GM18519 (cell line): Measurements from ENCODE around the gene THRA.

Experiments used
- ATAC-seq: cut with Tn5 transposase; IDR thresholded peaks from one replicate; pipeline ENCODE4 v1.9.1; 2021; ENCODE audit warnings: mild to moderate bottlenecking, moderate library complexity; ENCODE audit not compliant: unreplicated experiment, low FRiP score

Gene THRA

DNA sequence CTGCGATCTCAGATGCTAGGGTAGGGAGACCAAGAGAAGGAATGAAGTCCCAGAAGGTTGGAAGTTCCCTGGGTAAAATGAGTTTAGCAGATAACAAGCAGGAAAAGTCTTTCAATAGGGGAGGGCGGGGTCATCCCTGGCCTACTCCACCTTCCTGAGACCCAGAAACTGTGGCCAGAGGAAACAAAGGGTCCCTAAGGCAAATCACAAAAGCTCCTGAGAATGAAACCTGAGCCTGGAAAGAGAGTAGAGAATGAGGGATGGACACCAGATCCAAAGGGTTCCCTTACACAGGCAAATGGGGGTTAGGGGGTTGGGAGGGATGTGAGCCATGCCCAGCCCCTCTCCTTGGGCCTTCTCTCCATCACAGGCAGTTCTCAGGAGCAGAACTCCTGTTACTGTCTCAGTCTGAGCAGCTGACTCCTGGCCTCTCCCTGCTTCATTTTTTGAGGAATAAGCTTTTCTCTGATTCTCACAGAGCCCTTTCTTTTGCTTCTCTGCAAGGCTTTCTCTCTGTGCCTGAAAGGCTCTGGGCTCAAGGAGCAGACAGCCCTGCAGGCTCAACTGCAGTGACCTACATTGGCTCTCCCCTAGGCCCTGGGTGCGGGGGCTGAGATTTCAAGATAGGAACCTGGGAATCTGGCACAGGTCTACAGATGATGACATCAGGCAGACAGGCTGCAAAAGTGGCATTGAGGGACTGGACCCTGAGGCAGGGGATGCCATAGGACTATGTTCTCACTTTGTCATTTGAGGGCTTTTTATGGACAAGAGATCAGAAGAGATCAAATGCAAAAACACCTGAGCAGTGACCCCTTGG lies 47.5 kb downstream of the THRA start:
- no peak for ATAC-seq

DNA sequence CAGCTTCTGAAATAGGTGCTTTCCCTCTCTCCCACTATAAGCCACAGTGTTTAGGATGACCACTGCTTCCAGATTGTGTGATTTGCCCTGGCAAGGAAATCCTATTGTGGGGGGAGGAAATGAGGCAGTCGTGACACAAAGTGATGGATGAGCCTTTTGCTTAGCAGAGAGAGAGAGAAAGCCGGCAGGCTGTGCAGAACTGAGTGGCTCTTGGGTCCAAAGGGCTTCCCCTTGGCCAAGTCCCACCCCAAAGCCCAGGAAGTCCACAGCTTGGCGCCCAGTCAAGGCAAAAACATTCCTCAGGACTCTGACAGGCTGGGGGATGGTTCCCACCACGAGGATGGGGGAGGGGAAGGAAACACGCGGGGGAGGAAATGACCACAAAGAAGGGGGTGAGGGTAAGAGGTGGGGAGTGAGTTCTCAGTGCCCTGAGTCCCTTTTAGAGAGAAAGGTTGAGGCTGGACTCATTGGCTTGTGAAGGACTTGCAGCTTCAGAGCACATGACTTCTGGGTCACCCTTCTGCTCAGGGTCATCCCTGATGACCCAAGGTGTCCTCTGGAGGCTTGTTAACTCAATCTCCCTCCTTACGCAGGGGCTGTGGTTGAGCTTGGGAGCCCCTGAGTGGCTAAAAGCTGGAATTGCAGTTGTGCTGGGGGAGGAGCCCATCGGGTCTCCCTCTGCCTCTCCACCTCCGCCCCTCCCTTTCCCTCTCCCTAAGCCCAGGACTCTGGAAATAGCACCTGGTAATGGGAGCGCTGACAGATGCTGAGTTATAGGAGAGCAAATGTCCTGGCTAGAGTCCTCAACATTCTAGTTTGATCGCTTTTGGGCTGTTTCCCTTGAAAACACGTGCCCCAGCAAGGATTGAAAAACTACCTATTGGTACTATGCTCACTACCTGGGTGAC lies 48.7 kb downstream of the THRA start:
- ATAC-seq: no peak

DNA sequence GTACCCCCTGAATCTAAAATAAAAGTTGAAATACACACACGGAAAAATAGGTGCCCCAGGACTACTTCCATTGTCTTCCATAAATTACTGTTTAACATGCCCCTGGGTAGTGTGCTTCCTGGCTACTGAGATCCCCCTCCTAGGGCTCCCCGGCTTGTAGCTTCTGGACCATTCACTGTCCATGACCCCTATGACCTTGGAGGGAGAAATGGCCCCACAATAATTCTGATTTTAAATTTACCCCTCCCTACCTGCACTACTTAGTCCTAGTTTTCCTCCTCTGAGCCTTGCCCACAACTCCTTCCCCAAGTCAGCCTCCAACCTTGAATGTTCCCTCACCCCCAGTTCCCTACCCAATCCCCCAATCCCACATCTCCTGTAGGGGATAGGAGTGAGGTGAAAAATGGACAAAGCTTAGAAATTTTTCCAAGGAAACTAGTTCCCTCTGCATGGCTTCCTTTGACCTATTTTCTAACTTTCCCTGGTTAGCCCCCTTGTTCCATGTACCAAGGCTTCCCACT lies 49.5 kb downstream of the THRA start:
- ATAC-seq: no peak

DNA sequence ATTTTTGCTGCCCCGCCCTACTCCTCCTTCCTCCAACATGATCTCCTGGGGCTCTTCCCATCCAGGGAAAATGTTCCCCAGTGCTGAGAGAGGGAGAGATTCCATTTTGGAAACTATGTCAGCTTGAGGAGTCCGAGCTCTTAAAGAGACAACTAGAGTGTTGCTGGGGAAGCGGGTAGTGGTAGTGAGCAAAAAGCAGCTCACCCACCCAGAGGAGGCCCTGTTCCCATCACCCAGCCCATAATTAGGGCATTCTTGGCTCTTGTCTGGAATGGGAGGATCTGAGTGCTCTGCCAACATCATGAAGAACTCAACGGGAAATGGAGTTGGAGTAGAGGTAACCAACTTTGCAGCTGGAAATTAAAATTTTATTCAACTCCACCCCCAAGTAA lies 49.9 kb downstream of the THRA start:
- no peak for ATAC-seq

DNA sequence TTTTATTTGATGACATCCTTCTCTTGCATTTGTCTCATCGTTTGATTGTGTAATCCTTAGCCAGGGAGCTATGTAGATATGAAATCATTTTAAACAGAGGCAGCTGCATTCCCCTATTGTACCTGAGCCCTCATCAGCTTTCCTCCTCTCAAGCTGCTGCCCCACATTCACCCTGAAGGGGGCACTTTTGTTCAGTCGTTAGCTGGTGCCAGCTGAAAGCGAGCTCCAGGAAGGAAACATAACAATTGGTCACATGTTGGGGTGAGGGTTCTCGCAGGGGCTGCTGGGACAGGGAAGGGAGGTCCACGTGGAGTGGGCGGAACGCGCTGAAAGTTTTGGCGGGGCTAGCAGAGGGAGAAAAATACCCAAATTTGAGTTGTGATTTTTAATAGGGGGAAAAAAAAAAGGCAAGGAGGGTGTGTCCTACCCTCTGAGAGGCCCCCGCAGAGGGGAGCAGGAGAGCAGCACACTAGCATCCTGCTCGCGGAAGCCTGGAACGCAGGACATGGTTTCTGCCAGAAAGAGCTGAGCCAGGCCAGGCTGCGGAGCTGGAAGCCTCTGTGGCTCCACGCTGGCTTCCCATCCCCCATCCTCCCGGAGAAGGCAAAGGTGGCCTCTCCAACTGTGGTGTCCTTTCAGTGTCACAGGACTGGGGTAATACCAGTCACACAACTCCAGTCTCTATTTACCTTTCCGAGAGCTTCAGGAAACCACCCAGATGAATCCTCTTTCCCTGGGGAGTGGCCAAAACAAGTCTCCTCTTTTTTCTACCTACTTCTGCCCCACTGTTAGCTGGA lies 50.5 kb downstream of the THRA start:
- peak; percentile 68 for ATAC-seq

DNA sequence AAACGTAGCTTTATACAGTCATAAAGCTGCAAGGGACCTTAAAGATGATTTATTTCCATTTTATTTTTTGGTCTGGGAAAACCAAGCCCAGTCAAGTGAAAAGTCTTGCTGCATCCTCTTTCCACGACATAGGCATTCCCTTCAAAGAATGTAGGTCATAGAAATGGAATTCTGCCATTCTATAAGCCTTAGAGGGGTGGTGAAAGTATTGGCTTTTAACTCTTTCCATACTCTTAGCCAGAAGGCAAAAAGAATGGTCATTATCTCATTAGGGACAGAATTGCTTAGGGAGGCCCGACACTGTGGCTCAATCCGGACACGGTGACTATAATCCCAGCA lies 51.1 kb downstream of the THRA start:
- no peak for ATAC-seq

DNA sequence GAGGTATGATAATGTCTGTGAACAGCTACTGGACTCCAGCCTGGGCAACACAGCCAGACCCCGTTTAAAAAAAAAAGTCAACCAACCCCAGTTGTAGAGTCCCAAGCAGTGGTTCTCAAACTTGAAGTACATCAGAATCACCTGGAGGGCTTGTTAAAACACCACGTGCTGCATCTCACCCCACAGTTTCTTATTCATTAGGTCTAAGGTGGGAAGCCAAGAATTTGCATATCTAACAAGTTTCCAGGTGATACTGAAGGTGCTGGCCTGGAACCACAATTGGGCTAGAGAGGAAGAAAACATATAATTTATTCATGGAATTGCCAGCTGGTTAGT lies 52.3 kb downstream of the THRA start:
- no peak for ATAC-seq

DNA sequence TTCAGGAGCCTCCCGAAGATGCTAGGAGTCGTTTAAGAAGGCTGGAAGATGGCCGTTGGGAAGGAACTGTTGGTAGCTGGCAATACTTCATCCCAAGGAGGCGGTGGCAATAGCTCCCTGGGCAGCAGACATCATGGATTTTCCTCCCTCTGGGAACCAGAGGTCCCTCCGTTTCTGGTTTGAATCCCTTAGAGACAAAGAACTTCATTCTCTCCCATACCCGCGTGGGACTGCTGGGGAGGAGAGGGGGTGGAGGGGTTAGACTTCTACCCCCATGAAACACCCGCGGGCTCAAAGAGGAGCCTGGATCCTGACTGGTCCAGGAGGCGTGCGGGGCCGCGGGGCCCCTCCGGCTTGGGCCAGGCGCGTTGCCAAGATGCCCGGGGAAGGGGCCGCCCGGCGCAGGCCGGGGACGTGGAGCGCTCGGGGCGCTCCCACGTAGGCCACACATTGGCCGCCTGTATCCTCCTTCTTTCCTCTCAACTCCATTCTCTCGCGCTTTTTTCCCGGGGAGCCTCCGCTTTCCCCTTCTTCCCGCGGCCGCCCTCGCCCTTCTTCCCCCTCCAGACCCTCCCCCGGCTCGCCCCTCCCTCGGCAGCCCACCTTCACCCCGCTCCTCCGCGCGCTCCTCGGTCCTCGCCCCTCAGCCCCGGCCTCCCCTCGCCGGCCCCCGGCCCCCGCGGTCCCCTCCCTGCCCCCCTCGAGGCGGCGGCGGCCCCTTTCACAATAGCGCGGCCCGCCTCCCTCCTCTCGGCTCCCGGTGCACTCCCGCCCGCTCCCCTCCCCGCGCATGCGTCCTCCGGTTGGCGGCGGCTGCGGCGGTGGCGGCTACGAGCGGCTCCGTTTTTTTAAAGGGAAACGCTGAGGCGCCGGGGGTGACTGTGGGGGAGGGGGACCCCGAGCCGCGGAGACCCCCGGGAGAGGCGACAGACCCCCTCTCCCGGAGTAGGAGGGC lies 58.7 kb downstream of the THRA start, which contains the start of gene MSL1:
TSS of gene MSL1 (plus strand) at position 791 of the 955 bp plus-strand sequence. CDS start 642 bp downstream, outside the sequence.
- no peak for ATAC-seq

DNA sequence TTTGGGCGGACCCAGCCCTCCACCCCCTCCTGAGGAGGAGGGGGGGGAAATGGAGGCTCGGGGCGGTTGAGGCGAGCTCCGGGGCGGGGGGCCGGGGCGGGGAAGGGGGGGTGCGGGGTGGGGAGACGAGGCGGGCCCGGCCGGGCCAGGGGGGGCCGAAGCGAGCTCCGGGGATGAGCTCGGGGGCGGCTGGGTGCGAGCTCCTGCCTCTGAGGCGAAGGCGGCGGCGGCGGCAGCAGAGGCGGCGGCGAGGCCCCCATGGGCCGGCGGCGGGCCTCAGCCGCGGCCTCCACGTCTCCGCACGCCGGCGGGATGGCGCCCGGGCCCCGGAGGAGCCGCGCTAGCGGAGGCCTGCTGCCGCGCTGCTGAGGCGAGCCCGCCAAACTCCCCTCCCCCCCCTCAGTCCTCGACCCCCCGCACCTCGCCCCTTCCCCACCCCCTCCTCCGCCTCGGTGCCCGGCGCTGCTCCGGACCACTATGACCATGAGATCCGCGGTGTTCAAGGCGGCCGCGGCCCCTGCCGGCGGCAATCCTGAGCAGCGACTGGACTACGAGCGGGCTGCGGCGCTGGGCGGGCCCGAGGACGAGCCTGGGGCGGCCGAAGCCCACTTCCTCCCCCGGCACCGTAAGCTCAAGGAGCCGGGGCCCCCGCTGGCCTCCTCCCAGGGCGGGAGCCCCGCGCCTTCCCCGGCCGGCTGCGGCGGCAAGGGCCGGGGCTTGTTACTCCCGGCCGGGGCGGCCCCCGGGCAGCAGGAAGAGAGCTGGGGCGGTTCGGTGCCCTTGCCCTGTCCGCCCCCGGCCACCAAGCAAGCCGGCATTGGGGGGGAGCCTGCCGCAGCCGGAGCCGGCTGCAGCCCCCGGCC lies 59.6 kb downstream of the THRA start:
- ATAC-seq: no peak

DNA sequence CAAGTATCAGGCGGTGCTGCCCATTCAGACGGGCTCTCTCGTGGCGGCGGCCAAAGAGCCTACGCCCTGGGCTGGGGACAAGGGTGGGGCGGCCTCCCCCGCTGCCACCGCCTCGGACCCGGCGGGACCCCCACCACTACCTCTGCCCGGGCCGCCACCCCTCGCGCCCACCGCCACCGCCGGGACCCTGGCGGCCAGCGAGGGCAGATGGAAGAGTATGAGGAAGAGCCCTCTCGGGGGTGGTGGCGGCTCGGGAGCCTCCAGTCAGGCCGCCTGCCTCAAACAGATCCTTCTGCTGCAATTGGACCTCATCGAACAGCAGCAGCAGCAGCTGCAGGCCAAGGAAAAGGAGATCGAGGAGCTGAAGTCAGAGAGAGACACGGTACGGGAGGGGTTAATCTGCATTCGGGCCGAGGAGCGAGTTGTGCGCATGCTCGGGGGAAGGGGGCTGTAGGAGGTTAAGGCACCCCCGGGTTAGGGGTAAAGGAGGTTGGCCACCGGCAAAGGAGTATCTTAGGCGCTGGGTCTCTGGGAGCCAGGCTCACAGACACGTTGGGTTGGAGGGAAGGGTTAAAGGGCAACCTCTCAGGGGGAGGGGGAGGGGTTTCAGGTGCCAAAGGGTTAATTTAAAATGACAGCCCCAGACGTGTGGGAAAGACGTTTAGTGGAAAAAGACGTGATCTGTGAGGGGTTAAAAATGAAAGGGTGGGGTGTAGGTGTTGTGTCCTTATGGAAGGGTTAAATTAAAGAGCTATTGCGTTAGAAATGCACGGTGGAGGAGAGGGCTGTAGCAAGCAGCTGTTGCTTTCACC lies 60.4 kb downstream of the THRA start:
- no peak for ATAC-seq

DNA sequence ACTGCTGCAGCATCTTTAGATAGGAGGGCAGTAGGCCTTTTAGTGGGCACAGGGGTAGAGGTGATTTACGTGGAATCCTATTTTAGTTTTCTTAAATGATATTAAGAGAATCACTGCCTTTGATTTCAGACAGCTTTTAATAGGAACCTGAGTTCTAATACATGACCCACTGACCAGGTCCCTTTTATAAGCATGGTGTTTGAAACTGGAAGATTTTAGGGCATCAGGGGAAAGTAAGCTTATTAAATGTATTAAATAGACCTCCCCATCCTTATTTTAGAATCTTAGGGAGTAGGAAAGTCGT lies 61.0 kb downstream of the THRA start:
- no peak for ATAC-seq

DNA sequence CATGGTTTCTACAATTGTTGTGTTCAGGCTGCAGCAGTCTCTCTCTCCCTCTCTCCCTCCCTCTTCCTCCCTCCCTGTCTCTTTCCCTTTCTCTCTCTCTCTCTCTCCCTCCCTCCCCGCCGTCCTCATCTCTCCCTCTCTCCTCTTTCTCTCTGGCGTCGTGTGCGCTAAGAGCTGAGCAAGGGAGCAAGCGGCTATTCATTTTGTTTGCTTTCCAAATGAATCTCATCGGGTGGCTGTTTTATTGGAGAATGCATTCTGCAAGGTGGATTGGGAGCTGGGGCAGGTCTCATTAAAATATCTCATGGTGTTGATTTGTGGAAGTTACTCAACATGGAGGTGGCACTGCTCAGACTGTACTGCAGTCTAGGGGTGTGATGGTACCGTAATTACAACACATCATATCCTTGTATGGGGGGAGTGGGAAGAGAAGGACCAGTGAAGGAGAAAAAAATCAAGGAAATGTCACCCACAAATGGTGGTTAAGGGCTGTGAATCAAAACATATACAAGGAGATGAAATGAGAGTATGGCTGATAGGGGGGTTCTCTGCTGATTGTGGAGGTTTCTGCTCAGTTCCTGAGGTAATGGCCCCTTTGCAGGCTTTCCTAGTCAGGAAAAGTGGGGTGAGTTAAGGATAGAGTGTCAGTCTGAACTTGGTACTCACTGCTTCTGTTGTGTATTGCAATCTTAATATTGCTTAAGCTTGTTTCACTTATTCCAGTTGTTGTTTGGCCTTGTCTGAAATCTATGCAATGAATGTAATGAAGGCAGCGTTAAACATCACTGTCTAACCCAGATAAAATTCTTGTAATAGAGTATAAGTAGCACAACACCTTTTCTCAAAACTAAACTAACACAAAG lies 61.7 kb downstream of the THRA start:
- ATAC-seq: no peak

DNA sequence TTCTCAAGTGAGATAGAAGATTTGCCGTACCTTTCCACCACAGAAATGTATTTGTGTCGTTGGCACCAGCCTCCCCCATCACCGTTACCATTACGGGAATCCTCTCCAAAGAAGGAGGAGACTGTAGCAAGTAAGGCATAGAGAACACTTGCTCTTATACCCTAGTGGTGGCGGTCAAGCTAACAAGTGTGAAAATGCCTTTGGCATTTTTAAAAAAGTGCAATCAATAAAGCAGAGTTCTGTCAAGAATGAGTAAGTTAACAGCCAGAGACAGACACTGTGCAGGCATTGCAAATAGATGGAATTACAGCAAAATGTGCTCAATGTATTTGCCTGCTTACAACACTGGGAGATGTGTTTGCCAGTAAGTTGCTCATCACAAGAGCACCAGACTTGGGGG lies 66.7 kb downstream of the THRA start:
- no peak for ATAC-seq

DNA sequence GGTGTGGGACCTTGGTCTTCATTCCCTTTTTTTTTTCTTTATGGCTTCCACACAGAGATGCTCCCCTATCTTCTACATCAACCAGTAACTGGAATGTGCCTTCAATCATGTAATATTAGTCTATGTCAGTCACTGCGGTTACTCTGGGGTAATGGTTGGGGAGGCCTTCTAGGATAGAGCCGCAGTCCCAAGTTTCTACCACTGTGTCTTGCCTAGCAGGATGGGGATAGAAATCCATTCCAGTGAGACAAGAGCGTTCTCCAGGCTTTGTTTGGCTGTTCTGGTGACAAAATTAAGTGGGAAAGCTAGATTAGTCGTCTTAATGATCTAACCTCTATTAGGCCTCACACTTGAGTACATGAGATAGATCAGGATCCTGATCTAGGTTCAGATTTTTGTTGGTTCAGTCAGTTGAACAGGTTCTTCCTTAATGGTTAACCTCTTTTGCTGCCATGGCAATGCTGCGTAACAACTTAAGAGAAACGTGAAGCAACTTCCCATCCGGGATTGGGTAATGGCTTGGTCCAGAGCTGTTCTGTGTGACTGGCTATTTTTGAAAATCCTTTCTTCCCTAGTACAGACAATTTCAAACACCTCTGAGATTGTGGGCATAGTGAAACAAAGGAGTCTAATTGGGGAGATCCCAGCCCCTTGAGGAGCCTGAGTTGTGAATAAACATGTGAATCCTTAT lies 67.7 kb downstream of the THRA start:
- no peak for ATAC-seq

DNA sequence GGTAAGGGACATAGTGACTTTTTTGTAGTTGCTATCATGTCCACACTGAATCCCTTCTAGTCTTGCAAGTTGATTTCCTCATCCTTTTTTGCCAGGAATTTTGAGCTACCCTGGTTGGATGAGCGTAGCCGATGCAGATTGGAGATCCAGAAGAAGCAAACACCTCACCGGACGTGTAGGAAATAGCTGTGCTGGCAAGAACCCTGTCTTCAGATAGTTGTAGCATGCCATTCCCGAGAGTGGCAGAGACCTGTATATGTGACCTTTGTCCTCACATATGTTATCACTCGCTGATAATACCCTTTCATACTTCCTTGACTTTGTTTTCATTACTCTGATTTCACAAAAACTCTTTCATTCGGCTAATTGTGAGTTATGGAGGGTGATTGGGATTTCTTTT lies 71.4 kb downstream of the THRA start:
- ATAC-seq: no peak

DNA sequence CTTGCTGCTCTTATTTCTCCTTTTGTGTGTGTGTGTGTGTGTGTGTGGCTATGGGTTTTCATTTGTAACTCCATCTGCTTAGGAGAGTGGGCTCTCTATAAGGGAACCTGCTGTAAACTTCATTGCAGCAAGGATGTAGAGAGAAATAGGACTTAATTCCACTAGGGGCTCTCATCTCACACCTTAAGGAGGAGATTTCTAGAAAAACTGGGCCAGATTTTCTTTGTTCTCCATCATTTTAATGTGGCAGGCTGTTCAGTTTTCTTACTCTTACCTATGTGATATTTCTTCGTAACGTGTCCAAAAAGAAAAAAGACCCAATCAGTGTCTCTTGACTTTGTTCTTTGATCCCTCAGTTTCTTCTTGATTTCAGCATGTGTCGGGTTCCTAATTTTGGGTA lies 73.1 kb downstream of the THRA start:
- no peak for ATAC-seq
